Measurements from ENCODE around the gene ADRA1B. TPM values are rescaled to one million over a fixed set of nuclear protein-coding genes. Genes with fewer than 3 reads are reported as not detected.

ADRA1B gene
- polyA plus RNA-seq, 1 experiment: 0.58 TPM

- POLR2A ChIA-PET: no interaction called here
- DNase-seq (ENCODE audit: low read depth, low spot score): no peak
- Histone ChIP-seq H3K4me3 (ENCODE audit: low read depth, low read length) (peak overlapping the region; percentile 60), H3K9me3 (ENCODE audit: control insufficient read depth, insufficient read depth, low read length) (no peaks in the 10 kb centered on the region), H3K27me3 (ENCODE audit: control insufficient read depth, insufficient read depth, low read length) (peaks cover 2% of the 10 kb centered on the region), H3K27ac (ENCODE audit: low read depth, low read length) (no peak overlapping the region)
- TF ChIP-seq, protein P1, sequence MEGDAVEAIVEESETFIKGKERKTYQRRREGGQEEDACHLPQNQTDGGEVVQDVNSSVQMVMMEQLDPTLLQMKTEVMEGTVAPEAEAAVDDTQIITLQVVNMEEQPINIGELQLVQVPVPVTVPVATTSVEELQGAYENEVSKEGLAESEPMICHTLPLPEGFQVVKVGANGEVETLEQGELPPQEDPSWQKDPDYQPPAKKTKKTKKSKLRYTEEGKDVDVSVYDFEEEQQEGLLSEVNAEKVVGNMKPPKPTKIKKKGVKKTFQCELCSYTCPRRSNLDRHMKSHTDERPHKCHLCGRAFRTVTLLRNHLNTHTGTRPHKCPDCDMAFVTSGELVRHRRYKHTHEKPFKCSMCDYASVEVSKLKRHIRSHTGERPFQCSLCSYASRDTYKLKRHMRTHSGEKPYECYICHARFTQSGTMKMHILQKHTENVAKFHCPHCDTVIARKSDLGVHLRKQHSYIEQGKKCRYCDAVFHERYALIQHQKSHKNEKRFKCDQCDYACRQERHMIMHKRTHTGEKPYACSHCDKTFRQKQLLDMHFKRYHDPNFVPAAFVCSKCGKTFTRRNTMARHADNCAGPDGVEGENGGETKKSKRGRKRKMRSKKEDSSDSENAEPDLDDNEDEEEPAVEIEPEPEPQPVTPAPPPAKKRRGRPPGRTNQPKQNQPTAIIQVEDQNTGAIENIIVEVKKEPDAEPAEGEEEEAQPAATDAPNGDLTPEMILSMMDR (IDR thresholded peaks at IDR 0.05; ENCODE audit: low read depth, low read length): peak; percentile 76
- CTCF ChIA-PET: interaction anchor here (0.6 to 6.1 kb wide), 50 partner anchors 8 to 830 kb away, joined by 3 to 98 read pairs (median 3); partner anchors contain the start of gene TTC1
These were observed 70.9 kb downstream of the ADRA1B start for GRCh38 chr5:159987031-159987674.

DNA sequence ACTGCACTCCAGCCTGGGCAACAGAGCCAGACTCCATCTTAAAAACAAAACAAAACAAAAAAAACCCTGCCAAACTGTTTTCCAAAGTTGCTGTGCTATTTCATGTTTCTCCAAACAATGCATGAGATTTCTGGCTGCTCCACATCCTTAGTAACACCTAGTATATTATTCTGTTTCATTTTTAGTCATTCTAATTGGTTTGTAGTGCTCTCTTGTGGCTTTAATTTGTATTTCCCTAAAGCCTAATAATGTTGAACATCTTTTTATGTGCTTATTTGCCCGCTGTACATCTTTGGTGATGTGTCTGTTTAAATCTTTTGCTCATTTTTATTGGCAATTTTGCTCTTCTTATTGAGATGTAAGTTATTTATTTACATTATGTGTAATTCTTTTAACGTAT, 74.2 kb downstream of the ADRA1B start:
- POLR2A ChIA-PET: no interaction called here
- no peak overlapping the region for H3K4me3 ChIP-seq (ENCODE audit: low read depth, low read length)
- no peak for DNase-seq (ENCODE audit: low read depth, low spot score)

DNA sequence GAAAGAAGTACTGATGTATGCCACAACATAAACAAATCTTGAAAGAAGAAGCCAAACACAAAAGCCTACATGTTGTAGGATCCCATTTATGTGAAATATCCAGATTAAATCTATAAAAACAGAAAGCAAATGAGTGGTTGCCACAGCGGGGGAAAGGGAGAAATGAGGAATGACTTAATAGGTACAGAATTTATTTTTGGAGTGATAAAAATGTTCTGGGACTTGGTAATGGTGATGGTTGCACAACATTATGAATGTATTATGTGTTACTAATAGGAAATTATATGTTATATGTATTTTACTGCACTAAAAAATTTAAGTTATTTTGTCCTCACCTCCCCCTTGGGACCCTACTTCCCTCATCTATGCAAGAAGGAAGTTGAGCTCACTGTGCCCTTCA, 76.3 kb downstream of the ADRA1B start:
- DNase-seq (ENCODE audit: low read depth, low spot score): no peak
- ChIA-PET POLR2A (no interaction called here), CTCF (interaction anchor here (1.3 kb wide), 1 partner anchor 548 kb away, joined by 3 read pairs; no protein-coding TSS in a partner anchor)
- Histone ChIP-seq H3K4me3 (ENCODE audit: low read depth, low read length) (no peak overlapping the region), H3K9me3 (ENCODE audit: control insufficient read depth, insufficient read depth, low read length) (peaks cover 7% of the 10 kb centered on the region; the same call in 1 of the 2 replicates), H3K27ac (ENCODE audit: low read depth, low read length) (no peak overlapping the region), H3K27me3 (ENCODE audit: control insufficient read depth, insufficient read depth, low read length) (peaks cover 5% of the 10 kb centered on the region)
- TF ChIP-seq, protein P1 (IDR thresholded peaks at IDR 0.05; ENCODE audit: low read depth, low read length): no peak

More for the DNA sequence above, 74.2 kb downstream of the ADRA1B start:
- TF ChIP-seq, protein P1 (IDR thresholded peaks at IDR 0.05; ENCODE audit: low read depth, low read length): peak; percentile 31; the same call in 1 of the 2 replicates
- peaks cover 7% of the 10 kb centered on the region for H3K27me3 ChIP-seq (ENCODE audit: control insufficient read depth, insufficient read depth, low read length)
- H3K27ac ChIP-seq (ENCODE audit: low read depth, low read length): no peak overlapping the region
- CTCF ChIA-PET: interaction anchor here (1.5 kb wide), 1 partner anchor 547 kb away, joined by 11 read pairs; no protein-coding TSS in a partner anchor
- peaks cover 7% of the 10 kb centered on the region; the same call in 1 of the 2 replicates for H3K9me3 ChIP-seq (ENCODE audit: control insufficient read depth, insufficient read depth, low read length)

- CTCF ChIA-PET: interaction anchor here (0.9 to 1.3 kb wide), 2 partner anchors 548 to 707 kb away, joined by 3 read pairs; no protein-coding TSS in a partner anchor
- Histone ChIP-seq H3K27ac (ENCODE audit: low read depth, low read length) (no peak overlapping the region), H3K4me3 (ENCODE audit: low read depth, low read length) (no peak overlapping the region), H3K9me3 (ENCODE audit: control insufficient read depth, insufficient read depth, low read length) (peaks cover 7% of the 10 kb centered on the region; the same call in 1 of the 2 replicates), H3K27me3 (ENCODE audit: control insufficient read depth, insufficient read depth, low read length) (peaks cover 5% of the 10 kb centered on the region)
- POLR2A ChIA-PET: no interaction called here
- TF ChIP-seq, protein P1 (IDR thresholded peaks at IDR 0.05; ENCODE audit: low read depth, low read length): no peak
- no peak for DNase-seq (ENCODE audit: low read depth, low spot score)
These were observed 76.9 kb downstream of the ADRA1B start for GRCh38 chr5:159993194-159993593.

DNA sequence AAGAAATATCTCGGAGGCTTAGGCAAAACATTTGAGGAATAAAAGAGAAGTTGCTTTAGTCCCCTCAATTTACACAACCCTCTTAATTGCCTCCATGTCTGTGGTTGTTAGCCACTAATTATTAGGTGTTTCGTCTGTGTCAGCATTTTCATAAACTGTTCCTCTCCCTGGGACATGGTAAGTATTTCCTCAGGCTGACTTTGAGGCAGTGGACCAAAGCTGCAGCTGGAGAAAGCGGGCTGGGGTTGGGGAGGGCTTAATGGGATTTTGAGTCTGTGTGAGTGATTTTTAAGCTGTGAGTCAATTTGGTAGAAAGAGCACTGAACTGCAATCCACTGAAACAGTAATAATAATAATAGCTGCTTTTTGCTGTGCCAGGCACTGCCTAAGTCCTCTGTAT, 79.6 kb downstream of the ADRA1B start:
- Histone ChIP-seq H3K27me3 (ENCODE audit: control insufficient read depth, insufficient read depth, low read length) (peaks cover 7% of the 10 kb centered on the region), H3K9me3 (ENCODE audit: control insufficient read depth, insufficient read depth, low read length) (peaks cover 7% of the 10 kb centered on the region; the same call in 1 of the 2 replicates), H3K27ac (ENCODE audit: low read depth, low read length) (no peak overlapping the region), H3K4me3 (ENCODE audit: low read depth, low read length) (no peak overlapping the region)
- TF ChIP-seq, protein P1 (IDR thresholded peaks at IDR 0.05; ENCODE audit: low read depth, low read length): no peak
- DNase-seq (ENCODE audit: low read depth, low spot score): no peak
- CTCF ChIA-PET: interaction anchor here (0.5 to 1.3 kb wide), 3 partner anchors 9 to 61 kb away, joined by 3 to 5 read pairs (median 4); no protein-coding TSS in a partner anchor
- POLR2A ChIA-PET: interaction anchor here (1.2 kb wide), 1 partner anchor 13 kb away, joined by 3 read pairs; the partner anchor contains the start of gene TTC1
